Cardiac fibroblast (primary cell): ENCODE measurements around the gene BMPR1A.
A peak's percentile ranks its signal among the peaks of the same experiment; 100 is the strongest.
"Not testable (repeated sequence)": the region's sequence is repeated elsewhere in the genome, so short reads cannot be mapped to it uniquely, and the experiment has no call there.

Experiments used
- DNase-seq, 2 donors: peaks; one replicate each; pipeline versions ENCODE4 v3.0.0 to v3.0.0-alpha.2; 2010; ENCODE audit warnings: low read depth in 2 of 2
- H3K4me3 ChIP-seq, 2 donors: replicated peaks in 1 of 2; 1 replicate in 1 of 2; 2 replicates in 1 of 2; pipeline ENCODE4 v1.5.1; 2011; ENCODE audit warnings: low read depth in 2 of 2, low read length in 2 of 2, mild to moderate bottlenecking in 2 of 2, moderate library complexity in 1 of 2
- TF ChIP-seq, protein P1 (sequence below): IDR thresholded peaks from one replicate; pipeline ENCODE4 v1.5.1; 2011; ENCODE audit warnings: low read depth, mild to moderate bottlenecking, low read length, inconsistent platforms

The BMPR1A gene

DNA sequence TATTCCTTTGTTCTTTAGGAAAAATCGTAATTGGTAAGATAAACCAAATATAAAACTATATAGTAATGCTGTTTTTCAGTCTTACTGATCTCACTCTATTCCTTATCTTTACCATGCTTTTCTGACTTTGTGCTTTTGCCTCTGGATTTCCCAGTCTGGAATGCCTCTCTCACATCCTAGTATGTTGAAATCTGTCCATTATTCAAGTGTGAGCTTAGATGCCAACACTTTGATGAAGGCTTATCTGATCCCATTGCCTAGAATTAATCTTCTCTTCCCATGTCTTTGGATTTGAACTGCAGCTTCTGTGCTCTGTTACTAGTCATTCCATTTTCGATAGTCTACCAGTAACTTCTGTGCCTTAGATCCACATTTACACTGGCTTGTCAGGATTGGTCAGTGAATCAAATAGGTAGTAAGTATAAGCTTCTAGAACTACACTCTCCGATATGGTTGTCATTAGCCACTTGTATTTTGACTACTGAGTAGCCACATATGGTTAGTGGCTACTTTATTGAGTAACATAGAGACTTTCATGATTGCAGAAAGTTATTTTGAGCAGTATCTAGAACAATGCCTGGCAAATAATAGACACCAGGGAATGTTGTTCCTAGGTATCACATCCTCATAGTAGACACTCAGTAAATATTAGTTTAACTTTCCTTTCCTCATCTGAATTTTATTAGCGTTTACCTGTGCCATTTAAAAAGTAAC lies 92.9 kb downstream of the BMPR1A start:
- TF ChIP-seq, protein P1, sequence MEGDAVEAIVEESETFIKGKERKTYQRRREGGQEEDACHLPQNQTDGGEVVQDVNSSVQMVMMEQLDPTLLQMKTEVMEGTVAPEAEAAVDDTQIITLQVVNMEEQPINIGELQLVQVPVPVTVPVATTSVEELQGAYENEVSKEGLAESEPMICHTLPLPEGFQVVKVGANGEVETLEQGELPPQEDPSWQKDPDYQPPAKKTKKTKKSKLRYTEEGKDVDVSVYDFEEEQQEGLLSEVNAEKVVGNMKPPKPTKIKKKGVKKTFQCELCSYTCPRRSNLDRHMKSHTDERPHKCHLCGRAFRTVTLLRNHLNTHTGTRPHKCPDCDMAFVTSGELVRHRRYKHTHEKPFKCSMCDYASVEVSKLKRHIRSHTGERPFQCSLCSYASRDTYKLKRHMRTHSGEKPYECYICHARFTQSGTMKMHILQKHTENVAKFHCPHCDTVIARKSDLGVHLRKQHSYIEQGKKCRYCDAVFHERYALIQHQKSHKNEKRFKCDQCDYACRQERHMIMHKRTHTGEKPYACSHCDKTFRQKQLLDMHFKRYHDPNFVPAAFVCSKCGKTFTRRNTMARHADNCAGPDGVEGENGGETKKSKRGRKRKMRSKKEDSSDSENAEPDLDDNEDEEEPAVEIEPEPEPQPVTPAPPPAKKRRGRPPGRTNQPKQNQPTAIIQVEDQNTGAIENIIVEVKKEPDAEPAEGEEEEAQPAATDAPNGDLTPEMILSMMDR: no peak
- no peak overlapping the region for H3K4me3 ChIP-seq
- no peak for DNase-seq

DNA sequence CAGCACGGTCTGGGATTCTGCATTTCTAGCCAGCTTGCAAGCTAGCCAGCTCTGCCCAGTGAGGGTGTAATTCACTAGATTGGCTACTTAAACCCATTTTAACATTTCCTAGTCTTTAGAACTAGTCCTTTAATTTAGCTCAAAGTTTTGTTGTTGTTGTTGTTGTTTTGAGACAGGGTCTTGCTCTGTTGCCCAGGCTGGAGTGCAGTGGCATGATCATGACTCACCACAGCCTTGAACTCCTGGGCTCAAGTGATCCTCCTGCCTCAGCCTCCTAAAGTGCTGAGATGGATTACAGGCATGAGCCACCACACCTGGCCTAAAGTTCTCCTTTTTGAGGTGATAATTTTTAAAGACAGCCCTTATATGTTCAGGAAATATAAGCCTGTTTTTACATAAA lies 94.1 kb downstream of the BMPR1A start:
- no peak overlapping the region for H3K4me3 ChIP-seq
- TF ChIP-seq, protein P1: no peak
- no peak for DNase-seq

DNA sequence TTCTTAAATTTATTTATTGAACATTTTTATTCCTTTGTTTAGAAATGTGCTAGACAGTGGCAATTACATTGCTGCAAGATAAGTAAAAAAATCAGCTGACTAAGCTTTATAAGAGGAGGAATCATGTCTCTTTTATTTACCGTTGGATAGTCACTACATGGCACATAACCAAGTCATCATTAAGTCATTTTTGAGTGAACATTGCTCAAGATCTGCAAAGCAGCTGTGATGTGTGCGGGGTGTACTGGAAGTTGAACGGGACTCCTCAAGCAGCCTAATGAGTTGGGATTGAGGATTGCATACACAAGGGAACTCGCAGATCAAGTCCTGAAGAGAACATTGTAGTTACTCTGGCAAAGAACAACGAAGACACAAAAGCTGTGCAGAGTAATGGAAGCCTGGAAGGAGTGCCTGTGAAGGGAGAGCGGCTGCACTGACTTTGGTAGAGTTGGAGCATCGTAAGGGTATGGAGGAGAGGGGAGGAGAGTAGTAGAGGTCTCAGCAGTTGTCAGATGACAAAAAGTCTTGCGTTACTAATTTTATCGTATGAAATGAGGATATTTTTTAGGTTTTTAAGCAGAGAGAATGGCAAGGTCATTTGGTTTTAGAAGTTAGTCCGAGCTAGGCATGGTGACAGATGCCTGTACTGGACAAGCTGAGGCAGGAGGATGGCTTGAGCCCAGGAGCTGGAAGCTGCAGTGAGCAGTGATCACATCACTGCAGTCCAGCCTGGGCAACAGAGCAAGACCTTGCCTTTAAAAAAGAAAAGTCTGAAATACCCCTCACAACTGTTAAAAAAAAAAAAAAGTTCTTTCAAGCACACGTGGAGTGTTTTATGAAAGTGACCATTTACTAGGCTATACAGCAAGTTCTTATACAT lies 95.1 kb downstream of the BMPR1A start:
- peak; percentile 77 to 88 for DNase-seq
- no peak overlapping the region for H3K4me3 ChIP-seq
- TF ChIP-seq, protein P1: no peak

DNA sequence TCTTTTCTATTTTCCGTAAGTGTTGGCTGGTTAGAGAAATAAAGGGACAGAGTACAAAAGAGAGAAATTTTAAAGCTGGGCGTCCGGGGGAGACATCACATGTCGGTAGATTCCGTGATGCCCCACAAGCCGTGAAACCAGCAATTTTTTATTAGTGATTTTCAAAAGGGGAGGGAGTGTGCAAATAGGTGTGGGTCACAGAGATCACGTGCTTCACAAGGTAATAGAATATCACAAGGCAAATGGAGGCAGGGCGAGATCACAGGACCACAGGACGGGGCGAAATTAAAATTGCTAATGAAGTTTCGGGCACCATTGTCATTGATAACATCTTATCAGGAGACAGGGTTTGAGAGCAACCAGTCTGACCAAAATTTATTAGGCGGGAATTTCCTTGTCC lies 97.2 kb downstream of the BMPR1A start:
- DNase-seq, H3K4me3 ChIP-seq: not testable (repeated sequence)

DNA sequence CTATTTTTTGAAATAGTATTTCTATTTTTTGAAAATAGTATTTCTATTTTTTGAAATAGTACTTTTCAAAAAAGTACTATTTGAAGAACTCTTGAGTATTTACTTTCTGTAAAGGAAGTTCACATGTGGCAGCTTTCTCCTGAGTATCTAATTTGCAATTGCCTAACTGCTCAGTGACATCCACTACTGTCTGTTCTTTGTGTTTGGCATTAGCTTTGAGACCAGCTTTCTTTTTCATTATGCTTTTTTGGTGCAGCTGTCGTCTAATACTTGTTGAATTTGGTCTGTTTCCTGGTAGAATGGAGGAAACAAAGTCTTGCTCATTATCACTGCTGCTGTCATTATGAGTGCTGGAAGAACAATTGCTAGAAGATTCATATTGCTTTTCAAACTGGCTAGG lies 99.1 kb downstream of the BMPR1A start:
- TF ChIP-seq, protein P1: no peak
- H3K4me3 ChIP-seq: no peak overlapping the region
- no peak for DNase-seq

DNA sequence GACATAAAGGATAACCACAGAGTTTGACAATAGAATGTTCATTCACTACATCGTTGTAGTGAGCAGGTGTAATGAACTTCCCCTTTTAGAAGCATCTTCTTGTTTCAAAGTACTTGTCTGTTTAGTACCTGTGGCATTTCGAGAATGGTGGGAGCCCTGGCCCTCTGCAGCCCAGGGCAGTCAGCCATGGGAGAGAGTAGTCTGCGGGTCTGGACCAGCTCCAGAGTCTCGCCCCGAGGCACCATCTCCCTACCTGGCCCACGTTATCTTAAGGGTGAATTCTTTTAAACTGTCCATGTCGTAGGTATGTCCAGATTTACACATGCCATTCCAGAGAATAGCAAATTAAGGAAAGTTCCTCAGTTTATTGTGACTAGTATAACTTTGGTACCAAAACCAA lies 99.7 kb downstream of the BMPR1A start:
- no peak for DNase-seq
- H3K4me3 ChIP-seq: no peak overlapping the region
- TF ChIP-seq, protein P1: no peak

DNA sequence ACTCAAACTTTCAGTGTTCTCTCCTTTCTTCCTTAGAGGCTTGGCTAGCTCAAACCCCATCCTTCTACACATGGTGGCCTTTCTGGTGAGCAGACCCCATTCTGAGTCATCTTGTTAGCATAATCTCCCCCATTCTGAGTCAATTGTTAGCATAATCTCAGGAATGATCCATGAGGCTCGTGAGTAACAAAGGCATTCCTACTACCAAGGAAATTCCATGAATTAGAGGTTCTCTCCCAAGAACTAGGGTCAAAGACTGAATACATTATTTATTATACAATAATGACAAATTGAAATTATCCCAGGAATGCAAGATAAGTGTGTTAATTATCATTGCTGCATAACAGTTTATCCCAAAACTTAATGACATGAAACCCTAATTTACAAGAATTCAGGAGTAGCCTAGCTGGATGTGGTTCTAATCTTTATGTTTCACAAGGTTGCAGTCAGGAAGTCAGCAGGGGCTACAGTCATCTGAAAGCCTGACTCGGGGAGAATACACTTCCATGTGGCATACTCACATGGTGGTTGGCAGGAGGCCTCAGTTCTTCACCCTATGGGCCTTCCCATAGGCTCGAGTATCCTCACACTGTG lies 100.8 kb downstream of the BMPR1A start:
- TF ChIP-seq, protein P1: no peak
- peak; percentile 63 to 65 for DNase-seq
- no peak overlapping the region for H3K4me3 ChIP-seq
